Neural progenitor cell (in vitro differentiated cells): ENCODE measurements around the gene KCNMA1.

Experiments used
- CTCF ChIP-seq: fragments of 200-600 bp; sonication (generic); IDR thresholded peaks from 2 replicates; pipeline ENCODE4 v1.5.1; 2017; ENCODE audit warnings: antibody characterized with exemption, mild to moderate bottlenecking
- EZH2 ChIP-seq: fragments of 200-600 bp; sonication (generic); IDR thresholded peaks from 2 replicates; pipeline ENCODE4 v1.6.1; 2017; ENCODE audit warnings: antibody characterized with exemption, mild to moderate bottlenecking, moderate library complexity

DNA sequence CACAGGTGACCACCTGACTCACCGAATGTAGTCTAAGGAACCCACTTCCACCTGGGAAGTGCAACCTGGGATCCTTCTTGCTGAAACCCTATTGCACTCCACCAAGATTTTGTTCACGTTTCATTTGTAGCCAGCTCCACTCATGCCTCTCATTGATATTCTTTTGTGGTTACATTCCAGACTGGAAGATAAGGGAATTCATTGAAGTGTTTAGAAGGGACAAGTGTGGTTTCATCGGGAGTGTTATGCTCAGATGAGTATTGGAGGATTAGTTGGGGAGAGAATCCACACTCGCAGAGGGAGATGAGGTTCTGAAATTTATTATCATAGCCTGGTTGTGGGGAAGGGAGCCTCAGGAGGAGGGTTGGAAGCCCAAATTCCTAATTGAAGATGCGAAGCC is 320.4 kb downstream of the KCNMA1 start:
- TF ChIP-seq CTCF (no peak), EZH2 (no peak)
